GM12891 (cell line): Measurements from ENCODE around the gene PKD2.

Source experiments
- PAX5 ChIP-seq: IDR thresholded peaks from 2 replicates; pipeline ENCODE4 v1.6.1; 2011; ENCODE audit warnings: low read length, moderate library complexity, mild to moderate bottlenecking; ENCODE audit not compliant: insufficient read depth, severe bottlenecking
- POLR2A ChIP-seq: IDR thresholded peaks from 2 replicates; pipeline ENCODE4 v1.6.1; 2011; ENCODE audit warnings: low read depth, low read length, control low read depth
- POLR2AphosphoS5 ChIP-seq: IDR thresholded peaks from 2 replicates; pipeline ENCODE4 v1.6.1; 2011; ENCODE audit warnings: low read depth, low read length, control low read depth
- SPI1 ChIP-seq: IDR thresholded peaks from 2 replicates; pipeline ENCODE4 v1.6.1; 2011; ENCODE audit warnings: low read depth, low read length, control low read depth
- TAF1 ChIP-seq: IDR thresholded peaks from 2 replicates; pipeline ENCODE4 v1.6.1; 2011; ENCODE audit warnings: low read depth, low read length, control low read depth

GRCh38 chr4:87965501-87965975, 41.9 kb upstream of the PKD2 start:
- TF ChIP-seq POLR2AphosphoS5 = no peak
- no peak for TF ChIP-seq POLR2A
- no peak for TF ChIP-seq PAX5
- no peak for TF ChIP-seq TAF1
- no peak for TF ChIP-seq SPI1
